Measurements from ENCODE around the gene ABCG1.
A peak's percentile ranks its signal among the peaks of the same experiment; 100 is the strongest.

The ABCG1 gene

DNA sequence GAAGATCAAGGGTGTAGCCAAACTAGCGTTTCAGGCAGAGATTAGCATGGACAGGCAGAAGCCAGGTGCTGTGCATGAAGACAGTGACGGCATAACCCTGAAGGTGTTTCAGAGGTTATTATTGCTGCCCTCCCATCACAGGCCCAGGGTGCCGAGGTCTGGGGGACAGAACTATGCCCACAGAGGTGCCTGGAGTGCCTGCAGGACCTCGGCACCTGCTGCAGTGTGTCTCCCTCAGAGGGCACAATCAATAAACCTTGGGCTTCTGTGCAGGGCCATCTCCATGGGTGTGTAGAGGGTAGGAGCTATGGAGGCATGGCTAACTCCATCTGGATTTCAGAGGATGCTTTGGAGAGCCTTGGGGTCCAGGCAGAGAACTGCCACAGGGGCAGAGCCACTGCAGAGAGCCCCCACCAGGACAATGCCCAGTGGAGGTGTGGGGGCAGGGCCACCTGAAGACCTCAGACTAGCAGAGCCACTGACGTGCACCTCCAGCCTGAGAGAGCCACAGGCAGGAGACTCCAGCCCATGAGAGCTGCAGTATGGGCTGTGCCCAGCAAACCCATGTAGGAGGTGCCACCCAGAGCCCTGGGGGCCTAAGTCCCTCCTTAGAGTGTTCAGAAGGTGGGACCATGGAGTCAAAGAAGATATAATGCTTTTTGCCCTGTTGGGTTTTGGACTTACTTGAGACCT is 5.7 kb upstream of the ABCG1 start:
- no peak for DNase-seq (ENCODE audit: extremely low spot score, insufficient read length, low read depth)
- no peak for FAIRE-seq

DNA sequence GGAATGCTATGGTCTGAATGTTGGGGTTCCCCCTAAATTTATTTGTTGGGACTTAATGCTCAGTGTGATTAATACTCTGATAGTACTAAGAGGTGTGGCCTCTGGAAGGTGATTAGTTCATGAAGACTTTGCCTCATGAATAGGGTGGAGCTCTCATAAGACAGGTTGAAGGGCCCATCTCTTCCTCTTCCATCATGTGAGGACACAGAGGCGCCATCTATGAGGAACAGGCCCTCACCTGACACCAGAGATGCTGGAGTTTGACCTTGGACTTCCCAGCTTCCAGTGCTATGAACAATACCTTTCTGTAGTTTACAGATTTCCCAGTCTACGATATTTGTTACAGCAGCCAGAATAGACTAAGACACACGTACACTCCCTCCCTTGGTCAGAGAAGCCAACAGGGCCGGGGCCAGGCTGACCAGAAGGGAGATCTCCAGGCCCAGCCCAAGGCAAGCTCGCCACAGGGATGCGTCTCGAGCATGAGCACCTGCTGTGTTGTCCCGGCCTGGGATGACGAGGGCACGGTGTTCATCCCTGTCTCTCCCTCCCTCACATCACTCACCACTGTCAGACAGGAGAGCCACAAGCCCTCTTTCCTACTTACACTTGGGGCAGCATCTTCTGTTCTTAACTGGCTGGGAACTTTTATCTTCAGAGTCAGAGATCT is 4.7 kb upstream of the ABCG1 start:
- no peak for FAIRE-seq
- no peak for DNase-seq (ENCODE audit: extremely low spot score, insufficient read length, low read depth)

DNA sequence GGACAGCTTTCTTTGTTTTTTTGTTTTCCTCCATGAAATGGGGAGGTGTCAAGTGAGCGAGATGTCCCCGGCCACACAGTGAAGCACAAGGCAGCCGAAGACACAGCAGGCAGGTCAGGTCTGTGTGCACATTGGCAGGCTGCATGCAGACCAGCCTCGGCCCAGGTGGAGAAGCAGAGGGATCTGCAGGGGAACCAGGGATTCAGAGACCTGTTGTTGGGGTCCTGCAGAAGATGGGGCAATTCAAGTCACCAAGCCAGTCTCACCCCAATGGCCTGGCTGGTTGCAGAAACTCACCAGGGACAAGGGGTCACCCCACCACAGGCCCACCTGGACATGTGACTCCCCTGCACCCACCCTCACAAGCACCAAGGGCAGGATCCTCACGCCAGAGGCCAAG is 4.0 kb upstream of the ABCG1 start:
- no peak for FAIRE-seq
- DNase-seq (ENCODE audit: extremely low spot score, insufficient read length, low read depth), result no peak

DNA sequence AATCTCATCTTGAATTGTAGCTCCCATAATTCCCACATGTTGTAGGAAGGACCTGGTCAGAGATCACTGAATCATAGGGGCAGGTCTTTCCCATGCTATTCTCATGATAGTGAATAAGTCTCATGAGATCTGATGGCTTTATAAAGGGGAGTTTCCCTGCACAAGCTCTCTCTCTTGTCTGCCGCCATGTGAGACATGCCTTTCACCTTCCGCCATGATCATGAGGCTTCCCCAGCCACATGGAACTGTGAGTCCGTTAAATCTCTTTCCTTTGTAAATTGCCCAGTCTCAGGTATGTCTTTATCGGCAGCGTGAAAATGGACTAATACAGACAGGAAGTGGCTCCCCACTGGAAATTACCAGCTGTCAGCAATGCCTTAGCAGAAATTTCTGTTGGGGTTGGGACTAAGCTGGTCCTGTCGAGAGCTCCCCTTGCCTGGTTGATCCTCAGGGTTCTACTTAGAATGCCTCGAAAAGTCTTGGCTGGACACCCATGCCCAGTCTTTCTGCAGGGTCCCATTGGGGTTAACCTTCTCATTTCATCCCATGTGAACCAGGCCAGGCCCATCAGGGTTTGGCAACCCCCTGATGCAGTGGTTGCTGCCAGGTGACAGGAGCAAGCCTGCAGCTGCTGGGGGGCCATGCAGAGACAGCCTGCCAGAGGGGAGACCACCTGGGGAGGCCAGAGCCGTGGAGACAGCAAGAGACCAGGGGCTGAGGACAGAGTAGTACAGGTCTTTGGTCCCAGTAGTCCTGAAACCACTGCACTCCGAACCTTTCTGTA is 2.8 kb upstream of the ABCG1 start:
- DNase-seq (ENCODE audit: extremely low spot score, insufficient read length, low read depth), result no peak
- no peak for FAIRE-seq

DNA sequence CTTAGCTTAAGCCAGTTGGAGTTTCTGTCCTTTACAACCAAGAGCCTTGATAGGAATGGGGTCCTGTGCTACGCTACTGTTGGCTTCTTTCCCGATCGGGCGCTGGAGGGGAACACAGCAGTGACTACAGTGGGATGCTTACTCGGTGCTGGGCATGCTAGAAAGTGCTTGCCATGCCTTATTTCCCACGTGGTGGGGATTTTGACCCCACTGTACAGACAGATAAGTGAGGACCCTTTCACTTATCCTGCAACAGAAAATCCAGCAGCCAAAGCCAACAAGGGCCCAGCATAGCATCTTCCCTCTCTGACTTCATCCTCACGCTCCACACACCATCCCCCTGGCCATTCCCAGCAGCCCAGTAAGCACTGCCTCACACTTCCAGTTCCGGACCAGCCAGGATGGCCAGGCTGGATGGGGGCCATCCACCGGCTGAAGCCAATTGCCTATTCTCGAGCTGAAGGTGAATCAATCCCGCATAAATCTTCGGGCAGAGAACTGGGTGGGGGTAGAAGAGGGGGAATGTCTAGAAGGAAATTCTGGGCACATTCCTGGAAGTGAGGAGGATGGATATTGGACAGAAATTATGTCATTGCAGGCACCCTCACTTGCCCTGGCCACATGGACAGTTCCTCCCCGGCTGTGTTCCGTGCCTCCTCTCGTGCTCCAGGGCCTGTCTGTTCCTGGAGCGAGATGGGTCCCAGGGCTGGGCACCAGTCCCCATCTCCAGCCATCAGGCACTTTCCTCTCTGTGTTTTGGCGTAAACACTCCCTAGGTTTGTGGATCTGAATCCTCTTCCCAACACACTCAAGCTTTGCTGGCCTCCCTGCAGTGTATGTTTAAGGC is 2.0 kb upstream of the ABCG1 start:
- FAIRE-seq (no peak), DNase-seq (ENCODE audit: extremely low spot score, insufficient read length, low read depth) (no peak)

DNA sequence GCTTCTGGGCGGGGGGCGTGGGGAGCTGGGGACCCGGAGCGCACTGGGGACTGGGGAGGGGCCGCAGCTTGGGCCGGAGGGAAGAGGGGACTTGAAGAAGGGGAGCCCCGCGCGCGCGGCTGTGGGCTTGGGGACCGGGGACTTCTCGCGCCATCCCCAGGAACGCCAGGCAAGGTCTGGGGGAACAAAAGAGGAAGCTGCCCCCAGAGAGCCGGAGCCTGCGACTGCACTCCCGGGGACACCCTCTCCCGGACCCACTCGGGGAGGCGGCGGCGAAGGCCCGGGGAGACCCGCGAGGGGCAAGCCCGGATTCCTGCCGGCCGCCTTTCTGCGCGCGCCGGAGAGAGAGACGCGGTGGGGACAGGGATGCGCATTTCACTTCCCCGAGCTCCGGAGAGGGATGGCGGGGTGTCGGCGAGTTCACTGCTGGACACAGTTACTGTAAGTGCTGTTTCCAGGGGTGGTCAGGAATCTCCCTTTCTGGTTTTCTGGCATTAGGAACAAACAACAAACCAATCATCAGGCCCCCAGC is 732 bp downstream of the ABCG1 start:
- FAIRE-seq (no peak), DNase-seq (ENCODE audit: extremely low spot score, insufficient read length, low read depth) (no peak)

DNA sequence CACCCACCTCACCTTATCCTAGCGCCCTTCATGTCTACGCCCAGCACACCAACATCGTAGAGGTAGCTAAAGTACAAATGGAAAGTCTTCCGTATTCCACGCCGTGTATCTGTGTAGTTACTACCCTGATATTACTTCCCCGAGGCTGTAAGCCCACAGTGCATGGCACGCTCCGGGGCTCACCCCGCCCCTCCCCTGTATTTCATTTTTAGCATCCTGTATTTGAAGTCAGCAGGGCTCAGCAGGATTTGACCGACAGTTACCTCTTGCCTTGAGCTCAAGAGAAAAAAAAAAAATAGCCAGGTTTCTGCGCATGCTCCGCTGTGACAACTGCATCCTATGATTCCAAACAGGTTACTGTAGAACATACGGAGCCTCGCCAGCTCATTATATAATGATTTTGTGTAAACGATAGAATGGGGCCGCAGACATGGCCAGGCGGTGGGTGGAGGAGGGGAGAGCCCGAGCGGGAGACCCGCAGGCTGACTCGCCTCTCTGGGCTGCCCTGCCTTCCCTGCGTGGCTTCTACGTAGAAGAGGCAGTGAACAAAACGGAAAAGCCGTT is 1.3 kb downstream of the ABCG1 start:
- DNase-seq (ENCODE audit: extremely low spot score, insufficient read length, low read depth) (no peak), FAIRE-seq (peak; percentile 79)

DNA sequence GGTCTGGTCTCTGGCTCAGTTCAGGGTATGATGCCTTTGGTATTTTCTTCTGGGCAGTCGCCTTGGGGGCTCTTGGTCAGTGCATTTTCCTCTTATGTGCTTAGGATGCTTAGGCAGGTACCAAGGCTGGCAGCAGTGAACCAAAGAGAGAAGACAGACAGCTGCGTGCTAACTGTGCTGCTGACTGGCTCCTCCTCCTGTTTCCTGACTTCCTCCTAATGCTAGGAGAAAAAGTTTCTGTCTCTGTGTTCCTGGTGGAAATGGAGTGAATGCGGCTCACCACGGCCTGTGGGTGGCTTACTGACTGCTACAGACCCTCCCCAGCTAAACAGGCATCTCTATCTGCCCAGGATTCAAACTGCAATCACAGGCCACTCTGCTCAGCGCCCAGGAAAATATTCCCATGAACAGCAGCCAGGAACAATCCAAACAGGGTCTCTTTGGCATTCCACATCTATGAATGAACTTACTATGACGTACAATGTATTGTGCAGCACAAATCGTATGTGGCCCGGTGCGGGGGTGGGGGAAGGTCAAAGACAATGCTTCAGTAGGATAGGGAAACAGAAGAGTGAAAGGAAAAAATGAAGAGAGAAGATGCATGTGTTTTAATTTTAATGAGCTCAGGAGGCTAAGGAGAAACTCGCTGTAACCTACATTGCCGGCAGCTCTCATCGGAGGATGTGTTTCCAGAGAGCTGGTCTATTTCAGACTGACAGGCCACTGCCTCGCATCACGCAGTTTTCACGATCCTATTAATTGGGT is 2.8 kb downstream of the ABCG1 start:
- FAIRE-seq (no peak), DNase-seq (ENCODE audit: extremely low spot score, insufficient read length, low read depth) (no peak)

DNA sequence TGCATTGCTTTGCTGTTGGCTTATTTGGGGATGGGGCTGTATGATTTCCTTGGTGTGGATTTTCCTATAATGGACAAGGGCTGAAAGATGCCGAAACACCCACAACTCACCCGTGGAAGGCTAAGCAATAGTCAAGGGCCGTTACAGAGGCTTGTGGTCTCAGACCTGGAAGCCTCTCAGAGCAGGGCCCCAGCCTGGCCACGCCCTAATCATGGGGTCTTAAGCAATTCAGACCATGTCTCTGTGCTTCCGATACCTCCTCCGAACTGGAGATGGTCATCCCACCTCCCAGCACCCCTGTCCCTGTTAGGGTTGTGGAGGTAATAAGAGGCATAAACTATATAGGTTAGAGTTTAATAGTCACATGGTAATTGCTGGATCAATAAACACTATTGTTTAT is 3.4 kb downstream of the ABCG1 start:
- FAIRE-seq (no peak), DNase-seq (ENCODE audit: extremely low spot score, insufficient read length, low read depth) (no peak)

DNA sequence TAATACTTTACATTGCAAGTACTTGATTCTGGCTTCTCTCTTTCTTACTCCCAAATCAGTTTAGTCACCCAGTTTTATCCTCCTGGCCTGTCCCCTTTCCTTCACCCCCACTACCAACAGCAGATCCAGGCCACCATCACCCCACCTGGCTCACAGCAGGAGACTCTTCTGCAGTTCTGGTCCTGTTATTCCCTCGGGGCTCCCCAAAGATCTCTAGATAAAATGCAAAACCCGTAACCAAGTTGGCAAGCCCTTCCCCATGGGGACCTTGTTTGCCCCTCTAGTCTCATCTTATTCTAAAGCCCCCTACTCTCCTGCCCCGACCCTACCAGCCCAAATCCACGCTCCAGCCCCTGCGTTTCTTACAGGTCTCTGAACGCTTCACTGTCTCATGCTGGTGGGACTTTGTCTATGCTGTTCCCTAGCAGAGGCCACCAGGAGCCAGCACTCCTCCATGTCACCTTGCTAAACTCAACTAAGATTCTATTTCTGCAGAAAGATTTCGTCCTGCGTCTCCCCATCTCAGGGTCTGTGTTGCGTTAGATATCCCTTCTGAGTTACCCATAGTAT is 4.0 kb downstream of the ABCG1 start:
- no peak for DNase-seq (ENCODE audit: extremely low spot score, insufficient read length, low read depth)
- no peak for FAIRE-seq

DNA sequence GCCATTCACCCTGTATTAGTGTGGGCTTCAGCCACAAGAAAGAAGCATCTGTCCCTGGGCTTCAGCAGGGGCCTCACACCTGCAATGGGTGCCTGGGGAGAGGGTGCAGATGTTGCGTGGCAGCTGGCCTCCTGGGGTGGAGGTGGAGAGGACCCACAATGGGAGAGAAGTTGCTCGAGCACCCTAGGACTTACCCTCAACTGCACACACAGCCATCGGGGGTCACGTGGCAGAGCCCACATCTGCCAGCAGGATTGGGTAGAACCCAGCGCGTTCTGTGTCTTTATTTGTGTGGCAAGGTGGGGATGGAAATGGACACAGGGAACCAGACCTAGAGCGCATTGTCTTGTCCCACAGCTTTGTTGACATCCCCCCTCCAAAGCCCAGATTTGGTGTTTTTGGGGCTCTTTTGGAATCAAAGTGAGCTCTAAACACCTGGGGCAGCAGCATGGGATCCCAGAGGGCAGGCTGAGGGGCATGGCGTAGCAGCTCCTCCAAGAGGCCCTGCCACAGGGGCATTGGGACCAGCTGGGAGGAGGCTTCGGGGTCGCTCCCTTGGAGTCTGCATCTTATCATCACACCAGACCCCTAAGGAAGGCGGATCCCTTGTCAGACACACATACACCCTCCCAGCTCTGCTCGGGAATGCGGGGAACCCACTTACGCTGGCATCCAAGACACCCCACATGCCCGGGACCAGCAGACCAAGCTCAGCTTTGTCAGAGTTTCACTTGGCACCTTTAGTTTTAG is 5.1 kb downstream of the ABCG1 start:
- DNase-seq (ENCODE audit: extremely low spot score, insufficient read length, low read depth), result no peak
- no peak for FAIRE-seq

DNA sequence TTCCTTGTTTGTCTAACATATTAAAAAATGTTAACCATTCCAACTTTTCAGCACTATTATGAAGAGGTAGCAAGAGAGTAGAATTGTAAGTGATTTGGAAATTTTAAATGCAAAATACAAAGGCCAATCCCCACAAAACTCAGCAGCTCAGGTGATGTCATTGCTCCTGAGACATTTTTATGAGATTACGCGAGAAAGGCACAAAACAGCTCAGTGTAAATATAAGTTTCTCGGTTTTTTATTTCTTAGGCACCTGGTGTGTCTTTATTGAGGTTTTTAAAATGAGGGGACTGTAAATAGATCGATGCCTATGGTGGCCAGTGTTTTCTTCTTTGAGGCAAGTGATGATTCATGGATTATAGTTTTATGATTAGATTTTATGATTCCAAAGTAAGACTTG is 6.1 kb downstream of the ABCG1 start:
- FAIRE-seq, result no peak
- no peak for DNase-seq (ENCODE audit: extremely low spot score, insufficient read length, low read depth)

DNA sequence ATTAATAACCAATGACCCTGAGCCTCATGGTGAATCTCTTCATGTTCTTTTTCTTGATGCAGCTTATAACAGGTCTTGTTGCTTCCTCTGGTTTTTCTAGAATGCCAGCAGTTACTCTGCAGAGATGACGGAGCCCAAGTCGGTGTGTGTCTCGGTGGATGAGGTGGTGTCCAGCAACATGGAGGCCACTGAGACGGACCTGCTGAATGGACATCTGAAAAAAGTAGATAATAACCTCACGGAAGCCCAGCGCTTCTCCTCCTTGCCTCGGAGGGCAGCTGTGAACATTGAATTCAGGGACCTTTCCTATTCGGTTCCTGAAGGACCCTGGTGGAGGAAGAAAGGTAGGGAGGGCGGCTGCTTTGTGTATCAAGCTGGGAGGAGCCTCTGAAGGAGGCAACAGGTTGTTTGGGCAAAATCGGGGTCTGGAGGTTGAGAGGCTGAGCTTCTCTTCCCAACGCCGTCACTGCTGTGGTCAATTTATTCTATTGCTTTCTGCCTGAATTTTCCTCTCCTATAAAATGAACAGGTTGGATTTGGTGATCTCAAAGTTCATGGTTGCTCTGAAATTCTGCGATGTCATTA is 6.7 kb downstream of the ABCG1 start:
- DNase-seq (ENCODE audit: extremely low spot score, insufficient read length, low read depth) (no peak), FAIRE-seq (no peak)

DNA sequence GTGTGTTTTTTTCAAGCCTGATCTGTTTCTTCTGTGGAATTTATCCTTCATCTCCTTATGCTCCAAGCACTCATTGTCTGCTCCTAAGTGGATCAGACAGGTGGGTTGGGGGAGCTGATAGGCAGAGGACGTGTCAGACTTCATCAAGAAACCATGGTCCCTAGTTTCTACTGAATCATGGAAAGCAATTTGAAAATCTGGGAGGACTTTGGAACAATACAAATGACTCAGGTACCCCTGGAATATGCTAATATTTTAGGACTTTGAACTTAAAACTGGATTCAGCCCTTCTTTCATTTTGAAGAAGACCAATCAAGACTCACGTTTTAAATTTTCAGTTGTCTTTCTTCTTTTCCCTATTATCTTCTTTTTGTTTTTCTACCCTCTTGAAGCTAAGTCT is 7.7 kb downstream of the ABCG1 start:
- no peak for DNase-seq (ENCODE audit: extremely low spot score, insufficient read length, low read depth)
- FAIRE-seq, result no peak

DNA sequence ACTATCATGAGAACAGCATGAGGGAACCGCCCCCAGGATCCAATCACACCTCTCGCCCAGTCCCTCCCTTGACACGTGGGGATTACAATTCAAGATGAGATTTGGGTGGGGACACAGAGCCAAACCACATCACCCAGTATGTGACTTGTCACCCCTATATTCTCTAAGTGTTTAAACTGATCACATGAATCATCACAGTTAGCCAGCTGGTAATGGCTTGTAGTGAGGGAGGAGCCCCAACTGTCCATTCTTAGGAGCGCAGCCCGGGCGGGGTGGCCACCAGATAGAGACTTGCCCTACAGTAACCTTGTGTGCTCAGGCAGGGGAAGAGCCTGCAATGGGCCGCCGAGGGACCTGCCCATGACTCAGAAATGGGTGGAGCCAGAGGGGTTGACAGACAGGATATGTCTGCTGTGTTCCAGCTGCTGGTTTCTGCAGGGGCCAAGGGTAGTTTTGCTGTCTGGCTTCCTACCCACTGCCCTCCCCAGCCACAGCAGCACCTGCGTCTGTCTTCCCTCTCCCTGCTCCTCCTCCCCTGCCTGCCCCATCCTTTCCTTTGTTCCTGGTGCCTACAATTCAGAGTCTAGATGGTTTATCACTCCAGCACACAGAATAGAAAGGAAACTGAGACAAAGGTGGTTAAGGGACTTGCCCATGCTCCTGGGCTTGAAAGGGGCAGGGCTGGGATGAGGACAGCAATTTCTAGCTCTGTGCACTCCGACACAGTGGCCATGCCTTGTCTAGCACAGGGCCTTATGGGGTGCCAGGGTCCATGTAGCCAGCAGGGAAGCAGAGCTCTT is 9.2 kb downstream of the ABCG1 start:
- FAIRE-seq, result peak; percentile 93

DNA sequence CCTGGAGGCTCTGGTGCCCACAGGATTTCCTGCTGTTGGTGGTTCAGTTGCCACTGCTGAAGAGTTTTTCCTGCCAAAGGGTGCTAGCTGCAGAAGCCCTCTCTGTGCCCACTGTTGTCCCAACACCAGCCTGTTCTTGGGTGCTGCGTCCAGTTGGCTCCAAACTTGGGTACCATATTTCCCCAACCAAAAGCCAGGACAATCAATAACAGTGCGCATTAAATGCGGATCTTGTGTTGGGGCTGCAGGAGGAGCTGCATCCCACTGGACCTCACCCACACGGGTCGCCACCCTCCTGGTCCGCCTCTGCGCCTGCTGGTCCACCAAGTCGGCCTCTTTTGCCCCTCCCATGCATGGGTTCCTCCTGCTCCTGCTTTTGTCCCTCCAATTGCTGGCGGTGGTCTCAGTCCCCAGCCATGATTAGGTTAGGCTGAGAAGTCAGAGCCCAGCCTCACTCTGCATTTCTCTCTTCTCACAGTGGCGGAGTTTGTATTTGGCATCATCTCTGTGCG is 9.8 kb downstream of the ABCG1 start:
- FAIRE-seq, result no peak
- no peak for DNase-seq (ENCODE audit: extremely low spot score, insufficient read length, low read depth)

More for the DNA sequence above, 9.2 kb downstream of the ABCG1 start:
- peak; percentile 77 for DNase-seq (ENCODE audit: extremely low spot score, insufficient read length, low read depth)

DNA sequence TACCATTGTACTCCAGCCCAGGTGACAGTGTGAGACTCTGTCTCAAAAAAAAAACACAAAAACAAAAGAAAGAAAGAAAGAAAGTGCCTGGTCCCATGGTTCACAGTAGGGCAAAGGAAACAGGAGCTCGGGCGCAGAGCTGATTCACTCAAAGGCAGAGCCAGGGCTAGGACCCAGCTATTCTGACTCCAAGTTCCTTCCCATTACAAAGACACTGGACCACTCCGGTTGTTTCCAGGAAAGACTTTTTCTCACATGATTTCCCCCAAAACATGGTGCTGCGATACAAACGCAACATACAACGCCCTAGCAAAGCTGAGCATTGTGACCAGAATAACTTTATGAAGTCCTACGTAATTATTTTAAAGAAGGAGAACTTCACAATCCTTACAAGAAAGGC is 10.7 kb downstream of the ABCG1 start:
- no peak for DNase-seq (ENCODE audit: extremely low spot score, insufficient read length, low read depth)
- FAIRE-seq, result no peak

All from GM18507 (cell line).